Spinal cord (tissue), 10 donors: ENCODE results near the gene AKNA. TPM values are rescaled to one million over a fixed set of nuclear protein-coding genes. Genes with fewer than 3 reads are reported as not detected.
"Not testable (repeated sequence)": the region's sequence is repeated elsewhere in the genome, so short reads cannot be mapped to it uniquely, and the experiment has no call there.

Experiments
- DNase-seq, 6 donors: peaks; one replicate each; pipeline versions ENCODE4 v3.0.0 to v3.0.0-alpha.2; 2013 to 2015; ENCODE audit warnings: low spot score in 6 of 6, low read depth in 4 of 6
- H3K27ac ChIP-seq: one replicate; pipeline ENCODE4 v1.5.1; 2013; ENCODE audit warnings: low read depth, low read length, control low read depth
- H3K27me3 ChIP-seq: one replicate; pipeline ENCODE4 v1.6.1; 2013; ENCODE audit warnings: low read length; ENCODE audit not compliant: control insufficient read depth, insufficient read depth
- H3K36me3 ChIP-seq: one replicate; pipeline ENCODE4 v1.6.1; 2013; ENCODE audit warnings: low read length; ENCODE audit not compliant: control insufficient read depth, insufficient read depth
- H3K4me1 ChIP-seq: one replicate; pipeline ENCODE4 v1.6.1; 2013; ENCODE audit warnings: low read length; ENCODE audit not compliant: control insufficient read depth, insufficient read depth
- H3K4me3 ChIP-seq: one replicate; pipeline ENCODE4 v1.5.1; 2013; ENCODE audit warnings: low read depth, low read length, control low read depth
- H3K9me3 ChIP-seq: one replicate; pipeline ENCODE4 v1.6.1; 2013; ENCODE audit warnings: low read length; ENCODE audit not compliant: control insufficient read depth, insufficient read depth
- WGBS: methylation state at CpG from one replicate; pipeline ENCODE4 v1.1.5; 2013; ENCODE audit warnings: missing lambda C conversion rate; ENCODE audit not compliant: insufficient coverage; 5-methylcytosine and 5-hydroxymethylcytosine counted together
- polyA plus RNA-seq, 2 donors: library from polyadenylated mRNA; unstranded; fragments of 120-200 nt; gene quantifications; one replicate each; pipeline ENCODE4 v1.2.1, GENCODE V29; 2013; ENCODE audit not compliant: insufficient read length in 2 of 2
- total RNA-seq, 2 donors: library from RNA; depleted of rRNA in 1 of 2; stranded (reverse); fragments of 120-200 nt in 1 of 2; fragments of >200 nt in 1 of 2; gene quantifications; one replicate each; pipeline versions ENCODE4 v1.2.3 to v1.2.4, GENCODE V29; 2013 to 2014
- donor health status: healthy.

The AKNA gene
- total and polyA plus RNA-seq, 4 donors = 6.7 to 17.3 (median 14.4) TPM

DNA sequence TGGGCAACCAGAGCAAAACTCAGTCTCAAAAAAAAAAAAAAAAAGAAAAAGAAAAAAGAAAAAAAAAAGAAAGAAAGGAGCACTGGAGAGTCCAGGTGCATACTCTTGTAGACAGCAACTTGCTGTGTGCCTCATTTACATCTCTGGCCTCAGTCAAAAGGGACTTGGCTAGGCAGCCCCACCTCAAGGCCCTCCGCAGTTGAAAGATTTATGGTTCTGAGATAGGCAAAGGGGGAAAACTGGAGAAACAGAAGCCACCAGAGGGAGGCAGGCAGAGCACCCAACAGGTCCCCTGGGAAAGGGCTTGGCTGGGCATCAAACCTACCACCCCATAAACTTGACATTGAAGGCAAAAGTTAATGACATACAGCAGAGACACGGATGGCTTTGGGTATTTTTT lies 52.0 kb downstream of the AKNA start:
- no peak for DNase-seq
- no peaks in the 10 kb centered on the region for H3K27me3 ChIP-seq
- H3K36me3 ChIP-seq = peaks cover 51% of the 10 kb centered on the region
- H3K9me3 ChIP-seq = no peaks in the 10 kb centered on the region
- H3K4me1 ChIP-seq = no peaks in the 10 kb centered on the region
- no peak overlapping the region for H3K4me3 ChIP-seq
- WGBS = 60% methylated on average over 1 of the region's 2 CpGs
- no peak overlapping the region for H3K27ac ChIP-seq

DNA sequence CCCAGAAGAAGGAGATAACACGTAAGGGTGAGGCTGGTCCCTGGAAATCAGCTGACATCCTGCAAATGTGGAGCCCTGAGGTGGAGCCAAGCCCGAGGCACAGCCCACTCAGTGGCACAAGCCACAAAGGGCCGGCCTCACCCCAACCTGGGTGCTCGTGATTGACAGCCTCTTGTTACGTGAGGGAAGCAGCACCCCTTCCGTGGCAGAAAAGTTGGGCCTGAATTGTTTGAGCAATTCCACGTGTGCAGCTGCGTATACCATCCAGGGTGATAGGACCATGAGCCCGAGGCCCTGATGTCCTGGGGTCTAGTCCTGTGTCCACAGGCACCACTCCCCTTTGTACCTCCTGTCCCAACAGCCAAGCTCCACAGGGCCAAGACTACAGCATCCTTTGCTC lies 53.3 kb downstream of the AKNA start:
- DNase-seq = no peak
- H3K9me3 ChIP-seq = no peaks in the 10 kb centered on the region
- H3K4me3 ChIP-seq = no peak overlapping the region
- no peaks in the 10 kb centered on the region for H3K27me3 ChIP-seq
- no peaks in the 10 kb centered on the region for H3K4me1 ChIP-seq
- WGBS = 96% methylated on average over 8 of the region's 9 CpGs
- H3K27ac ChIP-seq = no peak overlapping the region
- peaks cover 39% of the 10 kb centered on the region for H3K36me3 ChIP-seq

DNA sequence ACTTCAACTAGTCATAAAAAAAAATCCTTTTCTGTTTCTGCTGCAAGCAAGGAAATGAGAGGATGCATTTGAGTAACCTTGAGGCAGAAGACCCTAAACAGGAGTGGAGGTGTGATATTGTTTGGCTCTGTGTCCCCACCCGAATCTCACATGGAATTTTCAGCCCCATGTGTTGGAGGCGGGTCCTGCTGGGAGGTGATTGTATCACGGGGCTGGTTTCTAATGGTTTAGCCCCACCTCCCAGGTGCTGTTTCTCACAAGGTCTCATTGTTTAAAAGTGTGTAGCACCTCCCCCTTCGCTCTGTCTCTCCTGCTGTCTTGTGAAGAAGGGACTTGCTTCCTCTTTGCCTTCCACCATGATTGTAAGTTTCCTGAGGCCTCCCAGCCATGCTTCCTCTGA lies 54.1 kb downstream of the AKNA start:
- H3K36me3 ChIP-seq = peaks cover 33% of the 10 kb centered on the region
- H3K27me3 ChIP-seq, H3K4me1 ChIP-seq, DNase-seq, H3K27ac ChIP-seq, H3K4me3 ChIP-seq, H3K9me3 ChIP-seq: not testable (repeated sequence)
- no CpG with 5 or more reads among the region's 4 CpGs for WGBS

DNA sequence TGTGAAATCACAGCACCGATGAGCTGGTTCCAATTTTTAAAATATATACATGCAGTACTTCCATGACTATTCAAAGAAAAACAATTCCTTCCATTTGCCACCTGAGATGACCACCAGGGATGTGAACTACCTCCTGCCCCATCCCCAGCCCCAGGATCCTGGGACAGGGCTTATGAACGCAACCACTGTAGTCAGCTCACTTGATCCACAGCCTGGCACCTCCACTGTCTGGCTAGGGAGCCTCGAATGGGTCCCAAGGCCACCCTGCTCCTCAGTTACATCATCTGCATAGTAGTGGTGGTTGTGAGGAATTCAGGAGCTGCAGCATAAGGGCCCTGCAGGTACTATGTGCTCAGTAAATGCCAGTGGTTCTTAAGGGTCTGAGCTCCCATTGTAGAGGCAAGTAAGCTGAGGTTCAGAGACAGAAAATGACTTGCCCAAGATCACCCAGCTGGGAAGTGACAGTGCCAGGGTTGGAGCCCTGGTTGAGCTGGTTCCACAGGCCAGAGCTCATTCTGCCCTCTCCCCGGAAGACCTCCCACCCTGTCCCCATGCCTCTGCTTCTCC lies 55.2 kb downstream of the AKNA start:
- peaks cover 23% of the 10 kb centered on the region for H3K36me3 ChIP-seq
- H3K27ac ChIP-seq, H3K27me3 ChIP-seq, DNase-seq, H3K9me3 ChIP-seq, H3K4me3 ChIP-seq, H3K4me1 ChIP-seq: not testable (repeated sequence)
- WGBS = 91% methylated on average over 2 of the region's 4 CpGs

DNA sequence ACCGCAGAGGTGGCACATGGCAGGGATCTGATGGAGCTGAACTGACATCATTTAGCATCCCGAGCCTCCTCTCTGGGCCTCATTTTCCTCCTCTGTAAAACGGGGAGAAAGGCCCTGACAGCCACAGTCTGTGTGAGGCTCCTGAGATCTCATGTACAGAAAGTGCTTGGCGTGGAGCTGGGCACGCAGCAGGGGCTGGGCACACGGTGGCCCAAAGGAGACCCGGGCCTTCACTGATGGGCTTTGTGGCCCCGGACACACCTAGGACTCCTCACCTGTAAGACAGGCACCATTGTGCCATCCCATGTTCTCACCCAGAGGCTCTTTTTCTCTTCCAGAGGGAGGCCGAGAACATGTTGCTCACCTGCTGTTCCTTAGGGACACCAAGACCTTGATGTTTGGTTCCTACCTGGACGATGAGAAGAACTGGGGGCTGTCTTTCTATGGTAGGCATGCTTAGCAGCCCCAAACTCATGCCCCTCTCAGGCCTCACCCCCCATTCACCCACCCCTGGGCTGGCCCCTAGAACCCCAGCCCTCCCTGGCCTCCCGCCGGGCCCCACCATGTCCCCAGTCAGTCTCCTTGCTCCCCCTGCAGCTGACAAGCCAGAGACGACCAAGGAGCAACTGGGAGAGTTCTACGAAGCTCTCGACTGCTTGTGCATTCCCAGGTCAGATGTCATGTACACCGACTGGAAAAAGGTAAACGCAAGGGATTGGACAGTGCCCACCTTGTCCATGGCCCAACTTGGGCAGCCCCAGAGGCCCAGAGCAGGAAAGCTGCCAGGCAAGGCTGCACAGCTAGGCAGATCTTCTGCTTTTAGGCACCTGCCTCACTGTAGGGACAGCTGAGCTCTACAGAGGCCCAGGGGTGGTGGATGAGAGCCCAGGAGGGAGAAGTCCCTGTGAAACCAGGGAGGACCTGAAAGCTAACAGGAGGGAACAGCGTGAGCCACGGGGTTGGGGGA lies 56.3 kb downstream of the AKNA start:
- not testable (repeated sequence) for DNase-seq, H3K9me3 ChIP-seq, H3K4me1 ChIP-seq, H3K27ac ChIP-seq, H3K4me3 ChIP-seq, H3K27me3 ChIP-seq
- peaks cover 13% of the 10 kb centered on the region for H3K36me3 ChIP-seq
- WGBS = 78% methylated on average over 13 of the region's 19 CpGs

DNA sequence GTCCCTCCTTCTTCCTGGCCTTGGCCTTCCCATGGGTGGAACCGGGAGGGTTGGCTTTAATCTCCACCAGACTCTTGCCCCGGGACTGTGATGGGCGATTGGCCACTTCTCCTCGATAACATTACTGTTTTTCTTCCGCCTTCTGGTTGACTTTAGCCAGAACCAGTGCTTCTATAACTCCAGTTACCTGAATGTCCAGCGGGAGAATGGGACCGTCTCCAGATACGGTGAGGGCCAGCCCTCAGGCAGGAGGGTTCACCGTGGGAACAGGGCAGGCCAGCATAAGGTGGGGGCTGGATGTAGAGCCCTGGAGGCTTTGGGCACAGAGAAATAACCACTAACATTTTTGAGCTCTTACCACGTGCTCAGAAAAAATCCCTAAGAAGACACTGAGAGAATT lies 57.1 kb downstream of the AKNA start:
- 91% methylated on average over 5 of the region's 10 CpGs for WGBS
- Histone ChIP-seq H3K9me3 (no peaks in the 10 kb centered on the region), H3K36me3 (peaks cover 4% of the 10 kb centered on the region), H3K4me1 (no peaks in the 10 kb centered on the region), H3K4me3 (no peak overlapping the region), H3K27me3 (no peaks in the 10 kb centered on the region), H3K27ac (no peak overlapping the region)
- no peak for DNase-seq

DNA sequence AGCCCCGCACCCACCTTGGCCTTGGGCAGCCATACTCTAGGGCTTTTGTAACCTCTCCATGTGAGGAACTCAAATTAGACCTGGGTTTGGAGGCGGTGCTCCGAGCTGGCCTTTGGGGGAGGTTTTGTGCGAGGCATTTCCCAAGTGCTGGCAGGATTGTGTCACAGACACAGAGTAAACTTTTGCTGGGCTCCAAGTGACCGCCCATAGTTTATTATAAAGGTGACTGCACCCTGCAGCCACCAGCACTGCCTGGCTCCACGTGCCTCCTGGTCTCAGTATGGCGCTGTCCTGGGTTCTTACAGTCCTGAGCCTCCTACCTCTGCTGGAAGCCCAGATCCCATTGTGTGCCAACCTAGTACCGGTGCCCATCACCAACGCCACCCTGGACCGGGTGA lies 58.2 kb downstream of the AKNA start, which contains the start of gene ORM2:
Gene ORM2 (plus strand): TSS at position 245 of the 398 bp plus-strand sequence. CDS start 36 bp downstream, at position 281.
- DNase-seq, H3K4me3 ChIP-seq, H3K27ac ChIP-seq, H3K36me3 ChIP-seq, H3K4me1 ChIP-seq, H3K9me3 ChIP-seq, H3K27me3 ChIP-seq: not testable (repeated sequence)
- no CpG with 5 or more reads among the region's 10 CpGs for WGBS

DNA sequence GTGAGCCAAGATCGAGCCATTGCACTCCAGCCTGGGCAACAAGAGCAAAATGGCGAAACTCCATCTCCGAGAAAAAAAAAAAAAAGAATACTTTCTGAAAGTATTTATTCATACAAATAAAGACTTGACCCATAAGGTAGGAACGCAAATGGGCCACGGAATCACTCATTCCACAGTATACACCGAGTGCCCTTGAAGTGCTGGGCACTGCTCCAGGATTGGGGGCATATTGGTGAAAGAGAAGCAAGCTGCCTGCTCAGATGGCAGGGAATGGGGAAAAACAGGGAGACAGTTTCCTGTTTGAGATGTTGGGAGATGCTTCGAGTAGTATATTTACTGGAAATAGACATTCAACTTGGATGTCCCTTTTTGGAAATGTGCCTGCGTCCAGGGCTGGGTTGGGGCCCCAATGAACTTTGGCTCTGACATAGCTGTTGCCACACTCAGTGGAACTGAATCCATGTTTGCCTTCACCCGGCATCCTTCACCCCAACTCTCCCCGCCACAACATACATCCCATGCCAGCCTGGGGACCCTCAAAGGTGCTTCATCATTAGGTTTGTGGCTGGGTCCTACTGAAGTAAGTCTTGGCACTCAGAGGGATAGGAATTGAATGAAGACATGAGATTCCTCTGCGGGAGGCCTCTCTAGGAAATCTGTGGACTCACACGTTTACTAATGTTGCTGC lies 58.7 kb downstream of the AKNA start:
- not testable (repeated sequence) for H3K36me3 ChIP-seq, H3K4me3 ChIP-seq, H3K27me3 ChIP-seq, H3K4me1 ChIP-seq, H3K27ac ChIP-seq, H3K9me3 ChIP-seq
- peak in 1 of 6 donors; percentile 47 for DNase-seq
- WGBS = 80% methylated on average over 1 of the region's 12 CpGs

DNA sequence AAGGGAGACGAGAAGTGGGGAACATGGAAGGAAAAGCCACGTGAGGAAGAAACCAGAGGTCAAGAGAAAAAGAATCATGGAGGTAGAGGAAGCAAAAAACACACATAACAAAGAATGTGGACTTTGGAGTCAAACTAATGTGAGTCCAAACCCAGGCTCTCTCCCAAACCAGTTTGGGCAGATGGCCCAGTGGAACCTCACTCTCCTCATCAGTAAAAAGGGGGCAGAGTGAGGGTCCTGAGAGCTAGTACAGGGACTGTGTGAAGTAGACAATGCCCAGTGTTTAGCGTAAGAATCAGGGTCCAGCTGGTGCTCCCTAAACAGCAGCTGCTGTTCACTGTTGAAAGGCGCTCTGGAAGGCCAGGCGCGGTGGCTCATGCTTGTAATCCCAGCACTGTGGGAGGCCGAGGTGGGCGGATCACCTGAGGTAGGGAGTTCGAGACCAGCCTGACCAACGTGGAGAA lies 59.4 kb downstream of the AKNA start:
- not testable (repeated sequence) for H3K36me3 ChIP-seq, H3K27me3 ChIP-seq, H3K27ac ChIP-seq, H3K4me3 ChIP-seq, H3K9me3 ChIP-seq, H3K4me1 ChIP-seq
- DNase-seq = peak in 1 of 6 donors; percentile 39
- WGBS = 96% methylated on average over 3 of the region's 10 CpGs
